Pancreas (tissue), 10 donors: ENCODE measurements around the gene IZUMO1R. TPM values are rescaled to one million over a fixed set of nuclear protein-coding genes. Genes with fewer than 3 reads are reported as not detected.

Experiments used
- ATAC-seq, 4 donors: fragments of 200-7000 bp; cut with Tn5 transposase; one replicate each; pipeline versions ENCODE4 v1.8.0 to v1.9.1; 2020; ENCODE audit warnings: mild to moderate bottlenecking in 4 of 4, moderate library complexity in 4 of 4
- DNase-seq, 6 donors: peaks; one replicate each; pipeline ENCODE4 v3.0.0-alpha.2; 2020
- FAIRE-seq: peaks from 2 replicates; lab custom pipeline; 2012; peaks lifted over from hg19 to GRCh38; lab: Jason Lieb, UNC
- H3K27ac ChIP-seq, 4 donors: fragments of 200-600 bp; sonication (generic); 1 replicate in 3 of 4; 2 replicates in 1 of 4; pipeline versions ENCODE4 v1.5.0 to v1.8.0; 2020
- H3K27me3 ChIP-seq, 4 donors: fragments of 200-600 bp; one replicate each; pipeline ENCODE4 v1.8.0; 2021
- H3K36me3 ChIP-seq, 3 donors: fragments of 200-600 bp; sonication (generic) in 1 of 3; one replicate each; pipeline versions ENCODE4 v1.5.0 to v1.8.0; 2020 to 2021
- H3K4me1 ChIP-seq, 3 donors: fragments of 200-600 bp; one replicate each; pipeline ENCODE4 v1.8.0; 2021
- H3K4me3 ChIP-seq, 4 donors: fragments of 200-600 bp; sonication (generic) in 2 of 4; one replicate each; pipeline versions ENCODE4 v1.5.0 to v1.8.0; 2020 to 2021
- H3K9me3 ChIP-seq, 4 donors: fragments of 200-600 bp; one replicate each; pipeline ENCODE4 v1.8.0; 2021
- CTCF ChIP-seq, 4 donors: fragments of 200-600 bp; sonication (generic) in 3 of 4; IDR thresholded peaks; one replicate each; pipeline versions ENCODE4 v1.5.0 to v1.8.0; 2021; ENCODE audit warnings: antibody characterized with exemption in 4 of 4
- WGBS, 2 donors: extraction: QIAGEN DNeasy Blood & Tissue Kit; methylation state at CpG; one replicate each; pipeline ENCODE4 v1.1.7; 2013; 5-methylcytosine and 5-hydroxymethylcytosine counted together
- intact Hi-C, 3 donors: fragments of 100-400 bp; cut with DNase I; formaldehyde crosslinking; loops; one replicate each; pipeline versions ENCODE4 v1.11.1 to v1.14.2; 2022
- polyA plus RNA-seq, 2 donors: library from polyadenylated mRNA; stranded (reverse); fragments of 200-250 nt; gene quantifications; one replicate each; pipeline ENCODE4 v1.2.3, GENCODE V29; 2013
- total RNA-seq, 6 donors: library from RNA; stranded (reverse); fragmentation: NEBNext Ultra II Directional in 4 of 6; extraction: Animal tissue kit (Norgen Biotek cat#: 25700) in 4 of 6; gene quantifications; one replicate each; pipeline versions ENCODE4 v1.2.1 to v1.2.4, GENCODE V29; 2021 to 2023
- donor health status: healthy with polysubstance abuse.
- donor health status: DM: no; HTN: no; CAD: no; lungs with moderate emphysema.
- donor health status: DM: no; HTN: no; CAD: no.
- donor health status: control.
- donor health status: control.
- donor health status: Bipolar disorder and iron deficiency.
- donor health status: DM: yes; HTN: yes; CAD: no.
- donor health status: DM: no; HTN: no; CAD: no.
- donor health status: DM: no; HTN: no; CAD: no.
- donor health status: DM: yes; HTN: yes; CAD: no.

Gene IZUMO1R
- total RNA-seq = not detected
- not detected for polyA plus RNA-seq

DNA sequence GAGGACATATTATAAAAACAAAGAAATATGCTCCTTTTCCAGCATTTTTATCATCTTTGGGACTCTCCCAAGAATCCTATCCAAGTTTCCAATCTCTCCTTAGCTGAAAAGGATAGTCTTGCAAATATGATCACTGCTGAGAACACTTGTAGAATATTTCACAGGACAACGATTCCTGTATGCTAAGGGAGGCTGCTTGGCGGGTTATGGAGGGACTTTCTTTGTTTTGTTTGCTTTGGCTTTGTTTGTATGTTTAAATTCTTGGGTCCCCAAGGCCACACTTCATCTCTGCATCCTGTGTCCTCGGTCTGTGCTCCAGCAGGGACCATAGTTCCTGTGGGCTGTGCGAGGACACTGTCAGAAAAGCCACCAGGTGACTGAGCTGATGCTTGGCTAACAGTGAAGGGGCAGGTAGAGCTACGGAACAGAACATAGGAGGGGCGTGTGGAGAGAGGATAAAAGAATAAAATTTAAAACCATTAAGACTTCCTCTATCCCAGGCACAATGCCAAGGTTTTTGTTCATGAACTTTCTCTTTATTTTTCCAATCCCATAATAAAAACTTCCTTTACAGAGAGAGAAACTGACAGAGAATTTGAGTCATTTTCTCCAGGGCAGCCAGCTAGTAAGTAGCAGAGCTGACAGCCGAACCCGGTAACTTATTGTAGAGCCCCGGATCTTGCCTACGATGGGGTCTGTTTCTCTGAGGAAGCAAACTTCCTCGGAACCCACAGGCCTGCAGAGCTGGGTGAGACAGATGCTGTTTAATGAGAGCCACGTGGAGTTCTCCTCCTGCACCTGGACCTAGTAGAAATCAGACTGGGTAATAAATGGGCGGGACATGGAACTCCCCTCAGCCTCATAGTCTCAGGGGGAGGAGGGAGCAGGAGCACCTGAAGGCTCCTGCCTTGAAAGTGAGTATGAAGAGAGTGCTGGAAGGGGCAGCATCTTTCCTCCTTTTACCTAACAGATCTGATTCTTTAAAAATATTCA is at the start of gene IZUMO1R:
IZUMO1R (plus strand) TSS at position 615 of the 993 bp plus-strand sequence. CDS start 1,057 bp downstream, outside the sequence.
- ATAC-seq = peak in 2 of 4 donors; percentile 16 to 84
- Histone ChIP-seq H3K9me3 (no peaks in the 10 kb centered on the region), H3K27ac (no peak within 1 kb of the TSS), H3K36me3 (no peaks in the 10 kb centered on the region), H3K4me3 (no peak within 1 kb of the TSS), H3K4me1 (no peaks in the 10 kb centered on the region), H3K27me3 (no peaks in the 10 kb centered on the region)
- WGBS, 2 donors = 25 to 36% methylated on average over 13 of the region's 13 CpGs
- intact Hi-C loops = no loop called here
- FAIRE-seq = no peak
- TF ChIP-seq CTCF (IDR thresholded peaks at IDR 0.05) = no peak
- no peak for DNase-seq

DNA sequence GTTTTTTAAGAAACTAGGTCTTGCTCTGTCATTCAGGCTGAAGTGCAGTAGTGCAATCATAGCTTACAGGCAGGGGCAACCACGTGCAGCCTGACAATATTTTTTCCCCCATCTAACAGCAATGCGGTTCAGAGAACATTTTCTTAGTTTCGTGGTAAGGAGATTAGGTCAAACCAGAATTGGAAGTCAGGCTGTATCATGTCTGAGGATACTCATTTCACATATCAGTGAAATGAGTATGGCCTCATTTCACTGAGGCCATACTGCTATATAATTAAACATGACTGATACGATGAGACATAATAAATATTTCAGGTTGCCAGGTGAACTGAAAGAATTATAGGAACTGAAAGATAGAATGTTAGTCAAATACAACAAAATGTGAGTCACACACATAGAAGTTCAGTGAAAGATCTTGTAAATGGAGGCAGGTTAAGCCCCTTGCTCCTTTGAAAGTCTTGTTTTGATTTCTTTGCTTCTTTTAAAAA is 32.5 kb upstream of the IZUMO1R start:
- ATAC-seq (no peak), DNase-seq (no peak), FAIRE-seq (no peak)
- intact Hi-C loops = no loop called here
- no peaks in the 10 kb centered on the region for H3K9me3 ChIP-seq
- WGBS, 2 donors = 44 to 64% methylated on average over 4 of the region's 4 CpGs
- H3K27ac ChIP-seq = no peak overlapping the region
- no peak for TF ChIP-seq CTCF (IDR thresholded peaks at IDR 0.05)
- no peaks in the 10 kb centered on the region for H3K4me1 ChIP-seq
- no peak overlapping the region for H3K4me3 ChIP-seq
- no peaks in the 10 kb centered on the region for H3K36me3 ChIP-seq
- H3K27me3 ChIP-seq = no peaks in the 10 kb centered on the region

DNA sequence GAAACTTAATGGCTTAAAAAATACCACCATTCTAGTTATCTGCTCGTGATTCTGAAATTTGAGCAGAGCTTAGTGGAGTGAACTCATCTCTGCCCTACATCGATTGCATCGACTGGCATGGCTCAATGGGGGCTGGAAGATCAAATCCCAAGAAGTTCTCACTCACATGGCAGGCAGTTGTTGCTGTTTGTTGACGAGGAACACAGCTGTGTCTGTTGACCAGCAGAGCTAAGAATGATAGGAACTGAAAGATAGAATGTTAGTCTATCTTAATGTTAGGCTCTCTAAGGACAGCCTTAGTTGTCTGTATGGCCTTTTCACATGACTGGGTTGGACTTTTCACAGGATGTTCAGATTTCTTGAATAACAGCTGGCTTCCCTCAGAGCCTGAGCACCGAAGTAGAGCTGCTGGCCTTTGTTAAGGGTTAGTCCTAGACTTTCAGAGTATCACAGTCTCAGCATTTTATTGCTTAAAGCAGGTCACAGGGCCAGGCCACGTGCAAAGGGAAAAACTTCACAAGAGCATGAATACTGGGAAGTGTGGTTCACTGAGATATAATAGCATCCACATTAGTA is 31.6 kb upstream of the IZUMO1R start:
- intact Hi-C loops = no loop called here
- Histone ChIP-seq H3K9me3 (no peaks in the 10 kb centered on the region), H3K36me3 (no peaks in the 10 kb centered on the region), H3K27ac (no peak overlapping the region), H3K27me3 (no peaks in the 10 kb centered on the region), H3K4me1 (no peaks in the 10 kb centered on the region), H3K4me3 (no peak overlapping the region)
- WGBS, 2 donors = 50 to 52% methylated on average over 6 of the region's 6 CpGs
- ATAC-seq = no peak
- DNase-seq = no peak
- no peak for TF ChIP-seq CTCF (IDR thresholded peaks at IDR 0.05)
- no peak for FAIRE-seq

- TF ChIP-seq CTCF (IDR thresholded peaks at IDR 0.05) = no peak
- WGBS, 2 donors = 80 to 83% methylated on average over 3 of the region's 3 CpGs
- no peak for DNase-seq
- ATAC-seq = no peak
- intact Hi-C loops = no loop called here
- H3K27me3 ChIP-seq = no peaks in the 10 kb centered on the region
- H3K36me3 ChIP-seq = no peaks in the 10 kb centered on the region
- H3K4me3 ChIP-seq = no peak overlapping the region
- H3K27ac ChIP-seq = no peak overlapping the region
- FAIRE-seq = no peak
- no peaks in the 10 kb centered on the region for H3K9me3 ChIP-seq
- no peaks in the 10 kb centered on the region for H3K4me1 ChIP-seq
These were observed 28.4 kb upstream of the IZUMO1R start for GRCh38 chr11:94275961-94276360.
